IMR-90 (cell line): ENCODE data around the gene DENND10. TPM values are rescaled to one million over a fixed set of nuclear protein-coding genes. Genes with fewer than 3 reads are reported as not detected.

Experiments
- ATAC-seq: fragments of 200-7000 bp; cut with Tn5 transposase; 2 replicates; pipeline ENCODE4 v1.9.1; 2020; ENCODE audit warnings: low read depth, mild to moderate bottlenecking, moderate library complexity
- BruUV-seq: library from RNA; stranded (reverse); fragments of 400-500 nt; replicated peaks from 2 replicates; lab custom pipeline; 2021; lab: Mats Ljungman, UMichigan
- CTCF ChIA-PET: fragments of 300-600 bp; formaldehyde crosslinking; extraction: SDS; loops from one replicate; lab custom pipeline; 2021; ENCODE audit warnings: antibody characterized with exemption; lab: Yijun Ruan, JAX
- POLR2A ChIA-PET: fragments of 300-600 bp; sonication (Branson Sonifier 250); formaldehyde crosslinking; loops from one replicate; lab custom pipeline; 2022; ENCODE audit warnings: antibody characterized with exemption; ENCODE audit not compliant: unreplicated experiment; lab: Charles Lee
- DNase-seq: peaks from one replicate; pipeline ENCODE4 v3.0.0; 2013
- H2AFZ ChIP-seq: replicated peaks from 2 replicates; pipeline ENCODE3; 2013; ENCODE audit warnings: low read length, mild to moderate bottlenecking; ENCODE audit not compliant: poor library complexity
- H2AK5ac ChIP-seq: 2 replicates; pipeline ENCODE4 v1.6.1; 2013; ENCODE audit warnings: low read depth, low read length, inconsistent platforms
- H2AK9ac ChIP-seq: replicated peaks from 2 replicates; pipeline ENCODE3; 2013; ENCODE audit warnings: mild to moderate bottlenecking, low read depth, low read length, moderate library complexity; ENCODE audit not compliant: poor library complexity
- H2BK120ac ChIP-seq: 2 replicates; pipeline ENCODE4 v1.6.1; 2013; ENCODE audit warnings: low read depth, low read length, inconsistent platforms
- H2BK15ac ChIP-seq: 3 replicates; pipeline ENCODE4 v1.6.1; 2013; ENCODE audit warnings: low read depth, low read length, inconsistent platforms
- H2BK20ac ChIP-seq: 2 replicates; pipeline ENCODE4 v1.6.1; 2013; ENCODE audit warnings: low read depth, mild to moderate bottlenecking, inconsistent platforms, low read length, moderate library complexity
- H2BK5ac ChIP-seq: 2 replicates; pipeline ENCODE4 v1.6.1; 2013; ENCODE audit warnings: mild to moderate bottlenecking, low read depth, low read length, inconsistent platforms; ENCODE audit not compliant: poor library complexity, severe bottlenecking
- H3K14ac ChIP-seq: replicated peaks from 2 replicates; pipeline ENCODE4 v1.6.1; 2013; ENCODE audit warnings: low read depth, low read length, inconsistent platforms
- H3K18ac ChIP-seq: 2 replicates; pipeline ENCODE4 v1.6.1; 2013; ENCODE audit warnings: low read depth, low read length, control low read depth
- H3K23ac ChIP-seq: 2 replicates; pipeline ENCODE4 v1.6.1; 2013; ENCODE audit warnings: low read depth, low read length, inconsistent platforms
- H3K27ac ChIP-seq: 2 replicates; pipeline ENCODE4 v1.5.1; 2013; ENCODE audit warnings: mild to moderate bottlenecking, control low read depth, low read length; ENCODE audit not compliant: insufficient read depth
- H3K27me3 ChIP-seq: 2 replicates; pipeline ENCODE4 v1.6.1; 2013; ENCODE audit warnings: low read length; ENCODE audit not compliant: control insufficient read depth, insufficient read depth
- H3K36me3 ChIP-seq: 2 replicates; pipeline ENCODE4 v1.6.1; 2013; ENCODE audit warnings: low read length, mixed read lengths; ENCODE audit not compliant: control insufficient read depth, insufficient read depth
- H3K4ac ChIP-seq: 2 replicates; pipeline ENCODE4 v1.6.1; 2013; ENCODE audit warnings: low read depth, low read length, inconsistent platforms
- H3K4me1 ChIP-seq: 2 replicates; pipeline ENCODE4 v1.6.1; 2013; ENCODE audit warnings: low read length, mixed read lengths; ENCODE audit not compliant: control insufficient read depth, insufficient read depth
- H3K4me2 ChIP-seq: 2 replicates; pipeline ENCODE4 v1.6.1; 2013; ENCODE audit warnings: low read depth, mild to moderate bottlenecking, control low read depth, low read length, moderate library complexity
- H3K4me3 ChIP-seq: 2 replicates; pipeline ENCODE4 v1.5.1; 2013; ENCODE audit warnings: low read depth, mild to moderate bottlenecking, control low read depth, low read length, moderate library complexity; ENCODE audit not compliant: insufficient read depth
- H3K56ac ChIP-seq: 2 replicates; pipeline ENCODE4 v1.6.1; 2013; ENCODE audit warnings: low read length, inconsistent platforms; ENCODE audit not compliant: insufficient read depth; ENCODE audit errors: extremely low read depth
- H3K79me1 ChIP-seq, 2 experiments: 2 replicates each; pipeline ENCODE4 v1.6.1; 2013; ENCODE audit warnings: low read length in 2 of 2, inconsistent platforms in 1 of 2, low read depth in 1 of 2
- H3K9ac ChIP-seq: 2 replicates; pipeline ENCODE4 v1.6.1; 2013; ENCODE audit warnings: low read depth, low read length, control low read depth
- H3K9me1 ChIP-seq: 2 replicates; pipeline ENCODE4 v1.6.1; 2013; ENCODE audit warnings: low read length, inconsistent platforms; ENCODE audit not compliant: insufficient read depth
- H3K9me3 ChIP-seq: 2 replicates; pipeline ENCODE4 v1.6.1; 2013; ENCODE audit warnings: low read length; ENCODE audit not compliant: control insufficient read depth, insufficient read depth
- H4K20me1 ChIP-seq: 2 replicates; pipeline ENCODE4 v1.6.1; 2013; ENCODE audit warnings: low read length, inconsistent platforms; ENCODE audit not compliant: insufficient read depth
- H4K5ac ChIP-seq: 2 replicates; pipeline ENCODE4 v1.6.1; 2013; ENCODE audit warnings: mild to moderate bottlenecking, low read depth, low read length, control low read depth
- H4K8ac ChIP-seq, 2 experiments: 2 replicates each; pipeline ENCODE4 v1.6.1; 2013; ENCODE audit warnings: low read depth in 2 of 2, low read length in 2 of 2, control low read depth in 1 of 2, inconsistent platforms in 1 of 2
- H4K91ac ChIP-seq: 2 replicates; pipeline ENCODE4 v1.6.1; 2013; ENCODE audit warnings: low read depth, low read length, inconsistent platforms; ENCODE audit not compliant: insufficient read depth
- BHLHE40 ChIP-seq: fragments of 150-350 bp; IDR thresholded peaks from 2 replicates; pipeline ENCODE4 v1.6.1; 2016; ENCODE audit warnings: mild to moderate bottlenecking, low read depth, low read length
- CHD1 ChIP-seq: IDR thresholded peaks from 2 replicates; pipeline ENCODE4 v1.6.1; 2012; ENCODE audit warnings: low read depth, low read length, improper control_type of control experiment
- CTCF ChIP-seq: conservative IDR thresholded peaks from 2 replicates; pipeline ENCODE4 v1.5.1; 2012; ENCODE audit warnings: mild to moderate bottlenecking, low read depth, low read length, improper control_type of control experiment
- ELK1 ChIP-seq: fragments of 150-350 bp; IDR thresholded peaks from 2 replicates; pipeline ENCODE4 v1.6.1; 2016; ENCODE audit warnings: low read depth, mild to moderate bottlenecking, low read length, moderate library complexity, borderline replicate concordance
- FOS ChIP-seq: fragments of 150-350 bp; IDR thresholded peaks from 2 replicates; pipeline ENCODE4 v1.6.1; 2016; ENCODE audit warnings: low read depth, low read length
- MAFK ChIP-seq: IDR thresholded peaks from 2 replicates; pipeline ENCODE4 v1.6.1; 2012; ENCODE audit warnings: low read depth, low read length, improper control_type of control experiment
- MAZ ChIP-seq: IDR thresholded peaks from 2 replicates; pipeline ENCODE4 v1.6.1; 2012; ENCODE audit warnings: low read depth, mild to moderate bottlenecking, low read length, improper control_type of control experiment, moderate library complexity, borderline replicate concordance
- MXI1 ChIP-seq: IDR thresholded peaks from 2 replicates; pipeline ENCODE4 v1.6.1; 2012; ENCODE audit warnings: low read depth, mild to moderate bottlenecking, low read length, moderate library complexity, borderline replicate concordance
- NFE2L2 ChIP-seq: fragments of 150-350 bp; IDR thresholded peaks from 2 replicates; pipeline ENCODE4 v1.6.1; 2016; ENCODE audit warnings: low read depth, mild to moderate bottlenecking, low read length
- POLR2A ChIP-seq: IDR thresholded peaks from 2 replicates; pipeline ENCODE4 v1.6.1; 2012; ENCODE audit warnings: mild to moderate bottlenecking, low read depth, low read length
- RAD21 ChIP-seq: IDR thresholded peaks from 2 replicates; pipeline ENCODE4 v1.6.1; 2012; ENCODE audit warnings: low read length, improper control_type of control experiment
- RCOR1 ChIP-seq: IDR thresholded peaks from 2 replicates; pipeline ENCODE4 v1.6.1; 2012; ENCODE audit warnings: mild to moderate bottlenecking, low read length, improper control_type of control experiment; ENCODE audit not compliant: insufficient replicate concordance
- RFX5 ChIP-seq: IDR thresholded peaks from 2 replicates; pipeline ENCODE4 v1.8.0; 2012; ENCODE audit warnings: low read depth, mild to moderate bottlenecking, low read length, moderate library complexity
- SMC3 ChIP-seq: fragments of 150-350 bp; IDR thresholded peaks from 2 replicates; pipeline ENCODE4 v1.6.1; 2016; ENCODE audit warnings: low read depth, mild to moderate bottlenecking, antibody characterized with exemption, low read length, moderate library complexity
- USF2 ChIP-seq: fragments of 150-350 bp; IDR thresholded peaks from 2 replicates; pipeline ENCODE4 v1.6.1; 2017; ENCODE audit warnings: mild to moderate bottlenecking, antibody characterized with exemption, low read length, low read depth
- WGBS, 2 experiments: methylation state at CpG; one replicate each; pipeline versions ENCODE4 v1.1.5 to v1.1.7; 2013; ENCODE audit warnings: missing lambda C conversion rate in 2 of 2; ENCODE audit not compliant: insufficient read length in 1 of 2; ENCODE audit errors: extremely low coverage in 2 of 2; 5-methylcytosine and 5-hydroxymethylcytosine counted together
- dilution Hi-C: fragments of 300-500 bp; cut with HindIII; formaldehyde crosslinking; loops from one replicate; pipeline ENCODE4 v1.14.3; 2018; ENCODE audit warnings: low sequenced_read_pairs; ENCODE audit not compliant: unreplicated experiment
- in situ Hi-C: fragments of 300-500 bp; cut with MboI; formaldehyde crosslinking; loops from 3 replicates; pipeline ENCODE4 v1.14.3; 2019; ENCODE audit warnings: low sequenced_read_pairs, inconsistent platforms, mixed read lengths
- intact Hi-C: fragments of 100-400 bp; cut with micrococcal nuclease; formaldehyde crosslinking; loops from 2 replicates; pipeline ENCODE4 v1.10.0; 2022
- polyA plus RNA-seq, 3 experiments: library from polyadenylated mRNA; depleted of rRNA; stranded (reverse); fragments of >200 nt; gene quantifications; 2 replicates each; pipeline ENCODE4 v1.2.3, GENCODE V29; 2012; ENCODE audit warnings: low replicate concordance in 1 of 3
- total RNA-seq: library from RNA; depleted of rRNA; stranded (reverse); fragments of >200 nt; gene quantifications from 2 replicates; pipeline ENCODE4 v1.2.3, GENCODE V29; 2012

DENND10 gene
- total and polyA plus RNA-seq, 2 of the 4 experiments (the other 2 are of a cell fraction) = 50.9 to 81.4 TPM

- Histone ChIP-seq H2BK15ac (no peak overlapping the region), H2BK120ac (peak overlapping the region; percentile 74; the same call in 1 of the 2 replicates), H3K36me3 (peaks cover 27% of the 10 kb centered on the region), H3K9me3 (no peaks in the 10 kb centered on the region), H4K20me1 (no peaks in the 10 kb centered on the region), H3K23ac (peak overlapping the region; percentile 64; the same call in 1 of the 2 replicates), H3K27me3 (no peaks in the 10 kb centered on the region), H3K9ac (no peak overlapping the region), H3K79me1 (peaks cover 8 to 29% of the 10 kb centered on the region in 2 experiments; a peak in 3 of 4 replicates), H3K4me3 (no peak overlapping the region), H3K27ac (peak overlapping the region; percentile 94), H2BK5ac (peak overlapping the region; percentile 99), H3K4ac (peak overlapping the region; percentile 76), H3K18ac (peak overlapping the region; percentile 88; the same call in 1 of the 2 replicates), H2AK9ac (no peak overlapping the region), H2BK20ac (peak overlapping the region; percentile 57; the same call in 1 of the 2 replicates), H2AFZ (no peak overlapping the region), H3K4me2 (no peak overlapping the region), H2AK5ac (no peak overlapping the region), H3K14ac (0 out of 2 replicates have a peak overlapping the region, but pooled peaks have one; percentile 68), H4K91ac (peak overlapping the region; percentile 58; the same call in 1 of the 2 replicates), H3K9me1 (peaks cover 11% of the 10 kb centered on the region), H4K5ac (peak overlapping the region; percentile 92; the same call in 1 of the 2 replicates), H4K8ac (peak overlapping the region in 1 of 2 experiments; percentile 26; a peak in 2 of 4 replicates), H3K4me1 (peaks cover 6% of the 10 kb centered on the region; the same call in 1 of the 2 replicates), H3K56ac (no peak overlapping the region)
- ChIA-PET CTCF (no interaction called here), POLR2A (no interaction called here)
- no TSS peak for BruUV-seq
- in situ Hi-C loops (no loop called here), dilution Hi-C loops (no loop called here), intact Hi-C loops (loop anchor here (5.0 kb wide), 1 partner anchor 311 kb away; no protein-coding TSS in a partner anchor)
- peak; percentile 63 for DNase-seq
- ATAC-seq = peak; percentile 63
- WGBS, 2 experiments = 60% methylated on average over 2 of the region's 7 CpGs; no CpG with 5 or more reads in 1 of the 2 experiments
- TF ChIP-seq BHLHE40 = 0 out of 2 replicates have a peak, but pooled peaks have one; percentile 19
- TF ChIP-seq MXI1 = 0 out of 2 replicates have a peak, but pooled peaks have one; percentile 34
- TF ChIP-seq RCOR1 = no peak
- TF ChIP-seq POLR2A = no peak
- TF ChIP-seq SMC3 = no peak
- TF ChIP-seq RAD21 = no peak
- no peak for TF ChIP-seq CTCF
- 0 out of 2 replicates have a peak, but pooled peaks have one; percentile 15 for TF ChIP-seq FOS
- TF ChIP-seq MAZ = no peak
- TF ChIP-seq MAFK = no peak
- no peak for TF ChIP-seq ELK1
- no peak for TF ChIP-seq USF2
- TF ChIP-seq RFX5 = no peak
- no peak for TF ChIP-seq CHD1
- no peak for TF ChIP-seq NFE2L2
Observed at GRCh38 chr10:119136084-119136483, 32.2 kb downstream of the DENND10 start.
